GM13976 (cell line): ENCODE measurements around the gene DAAM1.

Source experiments
- DNase-seq: peaks from one replicate; pipeline ENCODE4 v3.0.0; 2012; ENCODE audit warnings: low spot score
- CTCF ChIP-seq: IDR thresholded peaks from 2 replicates; pipeline ENCODE4 v1.5.1; 2012; ENCODE audit warnings: borderline replicate concordance, mild to moderate bottlenecking; ENCODE audit not compliant: insufficient read depth; ENCODE audit errors: extremely low read depth, missing control alignments, control extremely low read depth
- in situ Hi-C: fragments of 300-500 bp; cut with MboI; formaldehyde crosslinking; loops from one replicate; pipeline ENCODE4 v1.12.0; 2022; ENCODE audit warnings: low sequenced_read_pairs, mixed read lengths, inconsistent platforms; ENCODE audit not compliant: unreplicated experiment

The DAAM1 gene

GRCh38 chr14:59332727-59333126 is 144.3 kb downstream of the DAAM1 start:
- DNase-seq: no peak
- TF ChIP-seq CTCF: no peak
- in situ Hi-C loops: no loop called here

GRCh38 chr14:59333235-59333634 is 144.8 kb downstream of the DAAM1 start:
- in situ Hi-C loops: no loop called here
- DNase-seq: no peak
- TF ChIP-seq CTCF: no peak

- in situ Hi-C loops: no loop called here
- no peak for TF ChIP-seq CTCF
- no peak for DNase-seq
Measured at GRCh38 chr14:59333668-59334067, 145.2 kb downstream of the DAAM1 start.

GRCh38 chr14:59334253-59334652 is 145.8 kb downstream of the DAAM1 start:
- TF ChIP-seq CTCF: no peak
- no peak for DNase-seq
- in situ Hi-C loops: no loop called here

GRCh38 chr14:59336098-59336497 is 147.6 kb downstream of the DAAM1 start:
- DNase-seq: no peak
- in situ Hi-C loops: no loop called here
- TF ChIP-seq CTCF: no peak

GRCh38 chr14:59336706-59337105 is 148.2 kb downstream of the DAAM1 start:
- TF ChIP-seq CTCF: no peak
- in situ Hi-C loops: no loop called here

GRCh38 chr14:59337141-59337611 is 148.7 kb downstream of the DAAM1 start:
- TF ChIP-seq CTCF: no peak
- in situ Hi-C loops: no loop called here
- DNase-seq: no peak

More at GRCh38 chr14:59336706-59337105, 148.2 kb downstream of the DAAM1 start:
- no peak for DNase-seq
